ENCODE results near the gene COPS2. TPM values are rescaled to one million over a fixed set of nuclear protein-coding genes. Genes with fewer than 3 reads are reported as not detected.

Gene COPS2
- total RNA-seq, 1 experiment from 2014 or later: 68.6 TPM

- no peak for TF ChIP-seq ZBTB43 (CRISPR knock-in tag; IDR thresholded peaks at IDR 0.05)
Observed at GRCh38 chr15:49093252-49094105, 61.9 kb downstream of the COPS2 start (continued).

- Mint-ChIP-seq H3K4me3 (no peak overlapping the region), H3K27ac (peak overlapping the region; percentile 73; the same call in 1 of the 2 replicates), H3K27me3 (ENCODE audit: low read depth) (no peaks in the 10 kb centered on the region), H3K4me1 (no peaks in the 10 kb centered on the region), H3K36me3 (no peaks in the 10 kb centered on the region), H3K9me3 (no peaks in the 10 kb centered on the region)
- DNase-seq (ENCODE audit: low spot score) (no peak), ATAC-seq (no peak)
- POLR2A ChIA-PET: no interaction called here
- TF ChIP-seq, protein P1, sequence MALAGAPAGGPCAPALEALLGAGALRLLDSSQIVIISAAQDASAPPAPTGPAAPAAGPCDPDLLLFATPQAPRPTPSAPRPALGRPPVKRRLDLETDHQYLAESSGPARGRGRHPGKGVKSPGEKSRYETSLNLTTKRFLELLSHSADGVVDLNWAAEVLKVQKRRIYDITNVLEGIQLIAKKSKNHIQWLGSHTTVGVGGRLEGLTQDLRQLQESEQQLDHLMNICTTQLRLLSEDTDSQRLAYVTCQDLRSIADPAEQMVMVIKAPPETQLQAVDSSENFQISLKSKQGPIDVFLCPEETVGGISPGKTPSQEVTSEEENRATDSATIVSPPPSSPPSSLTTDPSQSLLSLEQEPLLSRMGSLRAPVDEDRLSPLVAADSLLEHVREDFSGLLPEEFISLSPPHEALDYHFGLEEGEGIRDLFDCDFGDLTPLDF (CRISPR knock-in tag; IDR thresholded peaks at IDR 0.05): no peak
- TF ChIP-seq NFATC4 (CRISPR knock-in tag; IDR thresholded peaks at IDR 0.05) (no peak), ARID4B (CRISPR knock-in tag; IDR thresholded peaks at IDR 0.05; ENCODE audit: borderline replicate concordance) (no peak), MAX (CRISPR knock-in tag; IDR thresholded peaks at IDR 0.05) (no peak)
- TF ChIP-seq, protein P2, sequence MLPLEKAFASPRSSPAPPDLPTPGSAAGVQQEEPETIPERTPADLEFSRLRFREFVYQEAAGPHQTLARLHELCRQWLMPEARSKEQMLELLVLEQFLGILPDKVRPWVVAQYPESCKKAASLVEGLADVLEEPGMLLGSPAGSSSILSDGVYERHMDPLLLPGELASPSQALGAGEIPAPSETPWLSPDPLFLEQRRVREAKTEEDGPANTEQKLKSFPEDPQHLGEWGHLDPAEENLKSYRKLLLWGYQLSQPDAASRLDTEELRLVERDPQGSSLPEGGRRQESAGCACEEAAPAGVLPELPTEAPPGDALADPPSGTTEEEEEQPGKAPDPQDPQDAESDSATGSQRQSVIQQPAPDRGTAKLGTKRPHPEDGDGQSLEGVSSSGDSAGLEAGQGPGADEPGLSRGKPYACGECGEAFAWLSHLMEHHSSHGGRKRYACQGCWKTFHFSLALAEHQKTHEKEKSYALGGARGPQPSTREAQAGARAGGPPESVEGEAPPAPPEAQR (CRISPR knock-in tag; IDR thresholded peaks at IDR 0.05): no peak
- TF ChIP-seq, protein P3, sequence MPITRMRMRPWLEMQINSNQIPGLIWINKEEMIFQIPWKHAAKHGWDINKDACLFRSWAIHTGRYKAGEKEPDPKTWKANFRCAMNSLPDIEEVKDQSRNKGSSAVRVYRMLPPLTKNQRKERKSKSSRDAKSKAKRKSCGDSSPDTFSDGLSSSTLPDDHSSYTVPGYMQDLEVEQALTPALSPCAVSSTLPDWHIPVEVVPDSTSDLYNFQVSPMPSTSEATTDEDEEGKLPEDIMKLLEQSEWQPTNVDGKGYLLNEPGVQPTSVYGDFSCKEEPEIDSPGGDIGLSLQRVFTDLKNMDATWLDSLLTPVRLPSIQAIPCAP (CRISPR knock-in tag; IDR thresholded peaks at IDR 0.05): no peak
- CTCF ChIA-PET: no interaction called here
Observed at GRCh38 chr15:49088996-49089395, 66.4 kb downstream of the COPS2 start.

DNA sequence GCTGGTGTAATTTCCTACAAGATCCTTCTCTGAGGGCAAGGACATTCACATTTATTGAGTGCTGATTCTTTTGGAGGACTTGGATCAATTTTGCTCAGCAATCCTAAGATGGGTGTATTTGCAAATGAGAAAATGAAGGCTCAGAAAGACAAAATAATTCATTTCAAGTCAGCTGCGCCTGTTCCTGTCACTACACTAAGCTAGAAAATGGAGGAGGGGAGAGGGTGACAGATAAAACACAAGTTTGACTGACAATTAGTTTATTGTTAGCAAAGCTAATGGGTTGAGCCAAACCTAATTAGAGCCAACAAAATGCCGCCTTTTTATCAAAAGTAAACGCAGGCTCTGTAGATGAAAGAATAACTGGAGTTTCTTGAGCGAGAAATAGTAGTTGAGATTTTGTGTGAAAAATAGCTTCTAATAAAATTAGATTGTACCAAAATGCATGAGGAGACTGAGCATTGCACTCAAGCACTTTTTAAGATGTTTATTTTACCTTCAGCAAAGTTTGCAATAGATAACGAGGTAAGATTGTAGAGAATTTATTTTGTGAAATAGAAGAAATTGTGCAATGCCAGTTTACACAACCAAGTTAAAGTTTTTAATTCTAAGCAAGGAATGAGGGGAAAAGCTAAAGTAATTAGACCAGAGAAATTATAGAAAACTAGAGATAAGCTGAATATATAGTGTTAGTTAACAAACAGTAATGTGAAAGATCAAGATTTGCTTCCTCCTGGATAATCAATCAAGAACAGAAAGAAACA lies 69.5 kb downstream of the COPS2 start:
- Mint-ChIP-seq H3K27me3 (ENCODE audit: low read depth) (no peaks in the 10 kb centered on the region), H3K4me1 (no peaks in the 10 kb centered on the region), H3K36me3 (no peaks in the 10 kb centered on the region), H3K9me3 (no peaks in the 10 kb centered on the region), H3K27ac (no peak overlapping the region), H3K4me3 (no peak overlapping the region)
- no peak for ATAC-seq
- DNase-seq (ENCODE audit: low spot score): no peak
- TF ChIP-seq RORB (CRISPR knock-in tag; IDR thresholded peaks at IDR 0.05) (no peak), EMX1 (CRISPR knock-in tag; IDR thresholded peaks at IDR 0.05) (no peak)
- ChIA-PET CTCF (no interaction called here), POLR2A (no interaction called here)
